K562 (cell line): ENCODE measurements around the gene CENPX. TPM values are rescaled to one million over a fixed set of nuclear protein-coding genes. Genes with fewer than 3 reads are reported as not detected.

Source experiments
- CBFA2T2 ChIP-seq: fragments of 450-650 bp; conservative IDR thresholded peaks from 2 replicates; pipeline ENCODE4 v1.6.1; 2017; ENCODE audit warnings: mild to moderate bottlenecking
- DNMT1 ChIP-seq: fragments of 450-650 bp; IDR thresholded peaks from 2 replicates; pipeline ENCODE4 v1.6.1; 2016; ENCODE audit warnings: antibody characterized with exemption, mild to moderate bottlenecking
- FOSL1 ChIP-seq: fragments of 200-800 bp; sonication (Bioruptor generic); conservative IDR thresholded peaks from 2 replicates; pipeline ENCODE4 v1.6.1; 2016; ENCODE audit warnings: missing genetic modification characterization, missing compliant biosample characterization
- FOXK1 ChIP-seq: sonication (generic); formaldehyde crosslinking; IDR thresholded peaks from 2 replicates; pipeline ENCODE4 v1.8.0; 2022; ENCODE audit warnings: missing genetic modification reagents, mild to moderate bottlenecking, borderline replicate concordance
- GATAD2A ChIP-seq: fragments of 450-650 bp; IDR thresholded peaks from 2 replicates; pipeline ENCODE4 v1.6.1; 2017
- HMGN3 ChIP-seq: IDR thresholded peaks from 2 replicates; pipeline ENCODE4 v1.6.1; 2011; ENCODE audit warnings: borderline replicate concordance, low read depth, mild to moderate bottlenecking, mixed read lengths, low read length; ENCODE audit not compliant: insufficient read length; ENCODE audit errors: extremely low read depth
- MEIS2 ChIP-seq: fragments of 450-650 bp; IDR thresholded peaks from 2 replicates; pipeline ENCODE4 v1.6.1; 2014; ENCODE audit warnings: mild to moderate bottlenecking; ENCODE audit not compliant: partially characterized antibody
- MYC ChIP-seq, 2 experiments: fragments of 250-450 bp in 1 of 2; sonication (Bioruptor Pico) in 1 of 2; IDR thresholded peaks; 2 replicates each; pipeline versions ENCODE4 v1.5.1 to v1.6.1; 2012 to 2021; ENCODE audit warnings: low read depth in 2 of 2, borderline replicate concordance in 1 of 2, improper control_type of control experiment in 1 of 2, low read length in 1 of 2, mild to moderate bottlenecking in 1 of 2, moderate library complexity in 1 of 2
- NBN ChIP-seq: fragments of 450-650 bp; IDR thresholded peaks from 2 replicates; pipeline ENCODE4 v1.6.1; 2016; ENCODE audit warnings: low read depth, mild to moderate bottlenecking
- NEUROD1 ChIP-seq: fragments of 150-350 bp; IDR thresholded peaks from 2 replicates; pipeline ENCODE4 v1.6.1; 2014; ENCODE audit warnings: borderline replicate concordance, low read length, low read depth; ENCODE audit not compliant: partially characterized antibody
- NRF1 ChIP-seq, 2 experiments: fragments of 450-650 bp; IDR thresholded peaks in 1 of 2; conservative IDR thresholded peaks in 1 of 2; 2 replicates each; pipeline ENCODE4 v1.6.1; 2014; ENCODE audit warnings: mild to moderate bottlenecking in 2 of 2
- RCOR1 ChIP-seq, 2 experiments: IDR thresholded peaks; 2 replicates each; pipeline ENCODE4 v1.6.1; 2012; ENCODE audit warnings: low read depth in 2 of 2, low read length in 2 of 2, borderline replicate concordance in 1 of 2, improper control_type of control experiment in 1 of 2
- RHOXF2B ChIP-seq: fragments of 250-450 bp; sonication (Bioruptor Pico); conservative IDR thresholded peaks from 2 replicates; pipeline ENCODE4 v1.5.1; 2021
- RNF219 ChIP-seq: fragments of 250-450 bp; sonication (Bioruptor Pico); IDR thresholded peaks from 2 replicates; pipeline ENCODE4 v1.5.0; 2022; ENCODE audit warnings: mild to moderate bottlenecking
- SRSF1 ChIP-seq: fragments of 200-400 bp; formaldehyde crosslinking; IDR thresholded peaks from 2 replicates; pipeline ENCODE4 v1.6.1; 2017; ENCODE audit warnings: mild to moderate bottlenecking, low read depth, low read length, moderate library complexity
- TCF7L2 ChIP-seq: fragments of 150-350 bp; IDR thresholded peaks from 2 replicates; pipeline ENCODE4 v1.6.1; 2016; ENCODE audit warnings: low read depth, mild to moderate bottlenecking, low read length, moderate library complexity
- XRCC4 ChIP-seq: IDR thresholded peaks from one replicate; pipeline ENCODE4 v1.6.1; 2011; ENCODE audit not compliant: insufficient read depth, insufficient read length; ENCODE audit errors: extremely low read depth
- ZBTB1 ChIP-seq: sonication (generic); formaldehyde crosslinking; IDR thresholded peaks from 2 replicates; pipeline ENCODE4 v1.8.1; 2023; ENCODE audit warnings: missing genetic modification reagents, low read depth, mild to moderate bottlenecking, borderline replicate concordance
- ZNF143 ChIP-seq: sonication (generic); formaldehyde crosslinking; IDR thresholded peaks from 2 replicates; pipeline ENCODE4 v1.9.0; 2022; ENCODE audit warnings: mild to moderate bottlenecking, missing genetic modification reagents
- ZNF174 ChIP-seq: fragments of 250-450 bp; sonication (Bioruptor Pico); IDR thresholded peaks from 2 replicates; pipeline ENCODE4 v1.4.0; 2020; ENCODE audit warnings: mild to moderate bottlenecking
- ZNF384 ChIP-seq: IDR thresholded peaks from 2 replicates; pipeline ENCODE4 v1.6.1; 2012; ENCODE audit warnings: low read depth, low read length, improper control_type of control experiment
- ZNF444 ChIP-seq: fragments of 250-450 bp; sonication (Bioruptor Pico); IDR thresholded peaks from 2 replicates; pipeline ENCODE4 v1.4.0; 2020; ENCODE audit warnings: mild to moderate bottlenecking, moderate library complexity
- polyA plus RNA-seq, 8 experiments: library from polyadenylated mRNA; depleted of rRNA in 4 of 8; stranded (reverse) in 5 of 8; unstranded in 3 of 8; fragments of >200 nt; fragmentation: Nextera tagmentation in 2 of 8; fragmentation: Illumina TruSeq in 1 of 8; extraction: Ambion mirVana in 2 of 8; extraction: Trizol in 1 of 8; gene quantifications; 2 replicates each; pipeline versions ENCODE4 v1.2.1 to v1.2.3, GENCODE V29; 2011 to 2014; ENCODE audit warnings: inconsistent platforms in 1 of 8, missing spikeins in 1 of 8
- total RNA-seq, 7 experiments: library from RNA; depleted of rRNA in 6 of 7; stranded (reverse); fragments of >200 nt in 6 of 7; fragmentation: Illumina TruSeq in 2 of 7; extraction: Trizol in 2 of 7; gene quantifications; 2 replicates each; pipeline versions ENCODE4 v1.2.1 to v1.2.3, GENCODE V29; 2011 to 2021; ENCODE audit warnings: low replicate concordance in 1 of 7
- TF ChIP-seq, protein P1 (sequence below): sonication (generic); formaldehyde crosslinking; IDR thresholded peaks from 2 replicates; pipeline ENCODE4 v1.8.0; 2022; ENCODE audit warnings: missing genetic modification reagents, mild to moderate bottlenecking, moderate library complexity, borderline replicate concordance
- TF ChIP-seq, protein P2 (sequence below), 2 experiments: fragments of 450-650 bp in 1 of 2; sonication (generic) in 1 of 2; formaldehyde crosslinking; conservative IDR thresholded peaks; 2 replicates each; pipeline versions ENCODE4 v1.4.0 to v1.8.1; 2020 to 2022; ENCODE audit warnings: mild to moderate bottlenecking in 1 of 2, missing genetic modification reagents in 1 of 2

Gene CENPX
- total and polyA plus RNA-seq, 9 of the 15 experiments (the other 6 are each of a cell fraction or from before 2014, with no cell fraction given): 32.7 to 352 (median 127) TPM

DNA sequence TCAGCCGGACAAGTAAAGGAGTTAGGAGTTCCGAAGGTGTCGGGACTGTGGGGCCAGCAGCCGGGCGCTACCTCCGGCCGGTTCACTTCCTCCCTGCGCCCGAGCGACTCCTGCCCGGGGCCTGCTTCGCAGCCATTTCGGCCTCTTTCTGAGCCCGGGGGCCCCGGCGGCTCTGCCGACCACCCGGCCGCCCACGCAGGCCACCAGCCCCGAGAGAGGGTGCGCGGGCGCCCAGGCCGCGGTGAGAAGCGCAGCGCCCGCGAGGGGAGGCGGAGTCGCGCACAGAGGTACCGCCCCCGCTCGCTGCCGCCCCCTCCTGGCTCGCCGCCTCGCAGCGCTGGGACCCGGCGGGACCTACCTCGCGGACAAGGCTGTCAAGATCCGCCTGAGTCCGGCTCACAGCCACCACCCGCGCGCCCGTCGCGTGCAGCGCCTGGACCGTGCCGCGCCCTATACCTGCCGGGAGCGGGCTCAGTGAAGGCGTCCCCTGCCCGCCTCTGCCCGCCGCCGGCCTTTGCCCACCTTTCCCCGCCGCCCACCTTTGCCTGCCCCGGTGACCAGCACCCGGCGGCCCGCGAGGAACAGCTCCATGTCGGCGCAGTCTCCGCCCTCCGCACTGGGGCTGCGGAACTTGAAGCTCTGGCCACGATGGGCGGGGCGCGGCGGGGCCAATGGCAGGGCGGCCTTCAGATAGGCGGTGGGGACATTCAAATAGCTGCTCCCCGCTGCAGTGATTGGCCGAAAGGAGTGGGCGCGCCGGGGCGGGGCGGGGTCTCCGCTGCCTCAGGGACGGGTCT lies 14.6 kb upstream of the CENPX start, which contains the start of gene DCXR (continued):
- TF ChIP-seq TCF7L2: no peak
- TF ChIP-seq NBN: peak; percentile 26; the same call in 1 of the 2 replicates
- TF ChIP-seq FOXK1: no peak
- TF ChIP-seq SRSF1: 0 out of 2 replicates have a peak, but pooled peaks have one; percentile 67
- peak; percentile 96 for TF ChIP-seq MYC (IDR thresholded peaks at IDR 0.05; ENCODE audit: low read depth, low read length)
- TF ChIP-seq MYC (CRISPR knock-in tag; IDR thresholded peaks at IDR 0.05; ENCODE audit: borderline replicate concordance, low read depth): 0 out of 2 replicates have a peak, but pooled peaks have one; percentile 8
- TF ChIP-seq HMGN3: peak; percentile 89
- TF ChIP-seq DNMT1: no peak
- peak; percentile 87 to 89 for TF ChIP-seq NRF1 (conservative IDR thresholded peaks at IDR 0.05 in 1 of 2, IDR thresholded peaks at IDR 0.05 in 1 of 2)
- TF ChIP-seq ZNF384: no peak
- TF ChIP-seq ZBTB1 (CRISPR knock-in tag): peak; percentile 17; the same call in 1 of the 2 replicates
- peak in 1 of 2 experiments; percentile 36; a peak in 1 of 4 replicates for TF ChIP-seq RCOR1 (IDR thresholded peaks at IDR 0.05; ENCODE audit: borderline replicate concordance in 1 of 2, low read depth in 2 of 2, low read length in 2 of 2)
- no peak for TF ChIP-seq XRCC4
- TF ChIP-seq GATAD2A: peak; percentile 83; the same call in 1 of the 2 replicates
- no peak for TF ChIP-seq ZNF444 (CRISPR knock-in tag)
- TF ChIP-seq RHOXF2B (CRISPR knock-in tag): no peak
- TF ChIP-seq, protein P1, sequence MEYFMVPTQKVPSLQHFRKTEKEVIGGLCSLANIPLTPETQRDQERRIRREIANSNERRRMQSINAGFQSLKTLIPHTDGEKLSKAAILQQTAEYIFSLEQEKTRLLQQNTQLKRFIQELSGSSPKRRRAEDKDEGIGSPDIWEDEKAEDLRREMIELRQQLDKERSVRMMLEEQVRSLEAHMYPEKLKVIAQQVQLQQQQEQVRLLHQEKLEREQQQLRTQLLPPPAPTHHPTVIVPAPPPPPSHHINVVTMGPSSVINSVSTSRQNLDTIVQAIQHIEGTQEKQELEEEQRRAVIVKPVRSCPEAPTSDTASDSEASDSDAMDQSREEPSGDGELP (CRISPR knock-in tag): peak; percentile 84
- TF ChIP-seq RNF219 (CRISPR knock-in tag): no peak
- TF ChIP-seq ZNF143 (CRISPR knock-in tag): no peak
- TF ChIP-seq NEUROD1: peak; percentile 66
- no peak for TF ChIP-seq ZNF174 (CRISPR knock-in tag)
- peak; percentile 31; the same call in 1 of the 2 replicates for TF ChIP-seq FOSL1
- TF ChIP-seq, protein P2, sequence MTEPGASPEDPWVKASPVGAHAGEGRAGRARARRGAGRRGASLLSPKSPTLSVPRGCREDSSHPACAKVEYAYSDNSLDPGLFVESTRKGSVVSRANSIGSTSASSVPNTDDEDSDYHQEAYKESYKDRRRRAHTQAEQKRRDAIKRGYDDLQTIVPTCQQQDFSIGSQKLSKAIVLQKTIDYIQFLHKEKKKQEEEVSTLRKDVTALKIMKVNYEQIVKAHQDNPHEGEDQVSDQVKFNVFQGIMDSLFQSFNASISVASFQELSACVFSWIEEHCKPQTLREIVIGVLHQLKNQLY (CRISPR knock-in tag; conservative IDR thresholded peaks at IDR 0.05): 0 out of 4 replicates have a peak, but pooled peaks of 1 of the 2 experiments have one; percentile 29
- no peak for TF ChIP-seq CBFA2T2
- TF ChIP-seq MEIS2: peak; percentile 62
